HEK293 (cell line): ENCODE results near the gene DPM1.

Source experiments
- BCL6B ChIP-seq: fragments of 450-650 bp; formaldehyde crosslinking; IDR thresholded peaks from 2 replicates; pipeline ENCODE4 v1.5.1; 2017; ENCODE audit warnings: missing biosample characterization, missing genetic modification characterization
- CTCF ChIP-seq: fragments of 450-650 bp; formaldehyde crosslinking; IDR thresholded peaks from 2 replicates; pipeline ENCODE4 v1.5.1; 2016; ENCODE audit warnings: missing biosample characterization, missing genetic modification characterization
- HOXD13 ChIP-seq: sonication (generic); formaldehyde crosslinking; IDR thresholded peaks from 2 replicates; pipeline ENCODE4 v1.8.0; 2022; ENCODE audit warnings: missing genetic modification reagents, borderline replicate concordance
- KLF16 ChIP-seq: fragments of 450-650 bp; formaldehyde crosslinking; IDR thresholded peaks from 2 replicates; pipeline ENCODE4 v1.5.1; 2017; ENCODE audit warnings: missing biosample characterization, missing genetic modification characterization
- KLF8 ChIP-seq: fragments of 450-650 bp; formaldehyde crosslinking; IDR thresholded peaks from 2 replicates; pipeline ENCODE4 v1.5.1; 2016; ENCODE audit warnings: missing biosample characterization, missing genetic modification characterization
- OVOL3 ChIP-seq: fragments of 450-650 bp; formaldehyde crosslinking; IDR thresholded peaks from 2 replicates; pipeline ENCODE4 v1.5.1; 2016; ENCODE audit warnings: missing biosample characterization, missing genetic modification characterization
- PRDM6 ChIP-seq: fragments of 450-650 bp; formaldehyde crosslinking; IDR thresholded peaks from 2 replicates; pipeline ENCODE4 v1.5.1; 2017; ENCODE audit warnings: missing biosample characterization, missing genetic modification characterization
- SCRT1 ChIP-seq: fragments of 450-650 bp; formaldehyde crosslinking; IDR thresholded peaks from 2 replicates; pipeline ENCODE4 v1.5.1; 2016; ENCODE audit warnings: missing biosample characterization, missing genetic modification characterization, borderline replicate concordance
- YY2 ChIP-seq: fragments of 450-650 bp; formaldehyde crosslinking; IDR thresholded peaks from 2 replicates; pipeline ENCODE4 v1.5.1; 2016; ENCODE audit warnings: missing biosample characterization, missing genetic modification characterization
- ZBTB10 ChIP-seq: fragments of 450-650 bp; formaldehyde crosslinking; IDR thresholded peaks from 2 replicates; pipeline ENCODE4 v1.5.1; 2016; ENCODE audit warnings: missing biosample characterization, missing genetic modification characterization
- ZBTB17 ChIP-seq: fragments of 450-650 bp; formaldehyde crosslinking; IDR thresholded peaks from 2 replicates; pipeline ENCODE4 v1.5.1; 2016; ENCODE audit warnings: missing biosample characterization, missing genetic modification characterization
- ZBTB44 ChIP-seq: fragments of 450-650 bp; IDR thresholded peaks from 2 replicates; pipeline ENCODE4 v1.5.1; 2018; ENCODE audit warnings: missing biosample characterization, mild to moderate bottlenecking, missing genetic modification characterization
- ZNF121 ChIP-seq: fragments of 450-650 bp; formaldehyde crosslinking; IDR thresholded peaks from 2 replicates; pipeline ENCODE4 v1.5.1; 2016; ENCODE audit warnings: missing biosample characterization, missing genetic modification characterization
- ZNF157 ChIP-seq: fragments of 450-650 bp; formaldehyde crosslinking; IDR thresholded peaks from 2 replicates; pipeline ENCODE4 v1.5.1; 2016; ENCODE audit warnings: missing biosample characterization, missing genetic modification characterization
- ZNF18 ChIP-seq: fragments of 450-650 bp; formaldehyde crosslinking; IDR thresholded peaks from 2 replicates; pipeline ENCODE4 v1.5.1; 2016; ENCODE audit warnings: missing biosample characterization, missing genetic modification characterization
- ZNF366 ChIP-seq: fragments of 450-650 bp; formaldehyde crosslinking; conservative IDR thresholded peaks from 2 replicates; pipeline ENCODE4 v1.5.1; 2016; ENCODE audit warnings: missing biosample characterization, missing genetic modification characterization
- ZNF391 ChIP-seq: fragments of 450-650 bp; formaldehyde crosslinking; IDR thresholded peaks from 2 replicates; pipeline ENCODE4 v1.5.1; 2016; ENCODE audit warnings: low read depth, missing biosample characterization, missing genetic modification characterization, borderline replicate concordance
- ZNF404 ChIP-seq: fragments of 450-650 bp; formaldehyde crosslinking; IDR thresholded peaks from 2 replicates; pipeline ENCODE4 v1.5.1; 2017; ENCODE audit warnings: missing biosample characterization, missing genetic modification characterization
- ZNF473 ChIP-seq: fragments of 450-650 bp; formaldehyde crosslinking; IDR thresholded peaks from 2 replicates; pipeline ENCODE4 v1.5.1; 2017; ENCODE audit warnings: missing biosample characterization, missing genetic modification characterization
- ZNF548 ChIP-seq: fragments of 450-650 bp; formaldehyde crosslinking; IDR thresholded peaks from 2 replicates; pipeline ENCODE4 v1.5.1; 2016; ENCODE audit warnings: missing biosample characterization, missing genetic modification characterization
- ZNF560 ChIP-seq: fragments of 450-650 bp; formaldehyde crosslinking; IDR thresholded peaks from 2 replicates; pipeline ENCODE4 v1.5.1; 2017; ENCODE audit warnings: missing biosample characterization, missing genetic modification characterization, borderline replicate concordance
- ZNF571 ChIP-seq: fragments of 450-650 bp; formaldehyde crosslinking; IDR thresholded peaks from 2 replicates; pipeline ENCODE4 v1.5.0; 2017; ENCODE audit warnings: missing biosample characterization, missing genetic modification characterization
- ZNF580 ChIP-seq: fragments of 450-650 bp; formaldehyde crosslinking; IDR thresholded peaks from 2 replicates; pipeline ENCODE4 v1.5.1; 2016; ENCODE audit warnings: missing biosample characterization, missing genetic modification characterization
- ZNF776 ChIP-seq: fragments of 450-650 bp; formaldehyde crosslinking; IDR thresholded peaks from 2 replicates; pipeline ENCODE4 v1.5.0; 2017; ENCODE audit warnings: missing biosample characterization, missing genetic modification characterization, borderline replicate concordance
- ZNF792 ChIP-seq: fragments of 450-650 bp; formaldehyde crosslinking; IDR thresholded peaks from 2 replicates; pipeline ENCODE4 v1.5.1; 2016; ENCODE audit warnings: missing biosample characterization, missing genetic modification characterization
- ZNF837 ChIP-seq: fragments of 450-650 bp; formaldehyde crosslinking; IDR thresholded peaks from 2 replicates; pipeline ENCODE4 v1.5.1; 2016; ENCODE audit warnings: missing biosample characterization, missing genetic modification characterization
- ZNF843 ChIP-seq: fragments of 450-650 bp; formaldehyde crosslinking; IDR thresholded peaks from 2 replicates; pipeline ENCODE4 v1.5.1; 2016; ENCODE audit warnings: missing biosample characterization, missing genetic modification characterization
- ZSCAN23 ChIP-seq: fragments of 450-650 bp; formaldehyde crosslinking; IDR thresholded peaks from 2 replicates; pipeline ENCODE4 v1.5.1; 2016; ENCODE audit warnings: missing biosample characterization, missing genetic modification characterization
- ZXDB ChIP-seq: fragments of 450-650 bp; formaldehyde crosslinking; IDR thresholded peaks from 2 replicates; pipeline ENCODE4 v1.5.1; 2016; ENCODE audit warnings: missing biosample characterization, missing genetic modification characterization

DPM1 gene

GRCh38 chr20:50931306-50932015, 26.9 kb downstream of the DPM1 start, which contains the start of gene ADNP (continued):
- no peak for TF ChIP-seq HOXD13 (CRISPR knock-in tag)
- no peak for TF ChIP-seq ZNF548 (tag by site-specific recombination)
- TF ChIP-seq KLF8 (tag by site-specific recombination): no peak
- TF ChIP-seq ZSCAN23 (tag by site-specific recombination): no peak
- TF ChIP-seq ZNF560 (tag by site-specific recombination): no peak
- 0 out of 2 replicates have a peak, but pooled peaks have one; percentile 30 for TF ChIP-seq ZBTB17 (tag by site-specific recombination)
- TF ChIP-seq ZNF18 (tag by site-specific recombination): no peak
- TF ChIP-seq ZNF837: no peak
- TF ChIP-seq ZNF391 (tag by site-specific recombination): no peak; the same call in 1 of the 2 replicates
- no peak for TF ChIP-seq ZNF792 (tag by site-specific recombination)
- TF ChIP-seq ZNF366: no peak
- no peak for TF ChIP-seq ZNF571 (tag by site-specific recombination)
- TF ChIP-seq CTCF: peak; percentile 82
- TF ChIP-seq ZNF580 (tag by site-specific recombination): no peak
- no peak for TF ChIP-seq ZNF121 (tag by site-specific recombination)
- TF ChIP-seq ZBTB10 (tag by site-specific recombination): peak; percentile 99
- TF ChIP-seq ZNF843 (tag by site-specific recombination): no peak
- no peak for TF ChIP-seq ZNF404 (tag by site-specific recombination)
- TF ChIP-seq BCL6B (tag by site-specific recombination): no peak
- peak; percentile 67; the same call in 1 of the 2 replicates for TF ChIP-seq YY2 (tag by site-specific recombination)
- peak; percentile 69; the same call in 1 of the 2 replicates for TF ChIP-seq ZXDB (tag by site-specific recombination)
- TF ChIP-seq ZNF157 (tag by site-specific recombination): no peak
- no peak for TF ChIP-seq KLF16
- no peak for TF ChIP-seq PRDM6
- TF ChIP-seq OVOL3: no peak
- no peak for TF ChIP-seq ZNF776 (tag by site-specific recombination)
- no peak for TF ChIP-seq SCRT1 (tag by site-specific recombination)
- TF ChIP-seq ZNF473 (tag by site-specific recombination): no peak
- TF ChIP-seq ZBTB44 (tag by site-specific recombination): peak; percentile 38; the same call in 1 of the 2 replicates
